Activated CD4-positive, CD25-positive, alpha-beta regulatory T cell treated with anti-CD3 and anti-CD28 coated beads, Interleukin-2, amount 50 U/mL, for 16 hours (primary cell): ENCODE data around the gene LPP.
"Not testable (repeated sequence)": the region's sequence is repeated elsewhere in the genome, so short reads cannot be mapped to it uniquely, and the experiment has no call there.

Source experiments
- DNase-seq: peaks from one replicate; pipeline ENCODE4 v3.0.0-alpha.2; 2020; ENCODE audit warnings: low read depth, low spot score

LPP gene

DNA sequence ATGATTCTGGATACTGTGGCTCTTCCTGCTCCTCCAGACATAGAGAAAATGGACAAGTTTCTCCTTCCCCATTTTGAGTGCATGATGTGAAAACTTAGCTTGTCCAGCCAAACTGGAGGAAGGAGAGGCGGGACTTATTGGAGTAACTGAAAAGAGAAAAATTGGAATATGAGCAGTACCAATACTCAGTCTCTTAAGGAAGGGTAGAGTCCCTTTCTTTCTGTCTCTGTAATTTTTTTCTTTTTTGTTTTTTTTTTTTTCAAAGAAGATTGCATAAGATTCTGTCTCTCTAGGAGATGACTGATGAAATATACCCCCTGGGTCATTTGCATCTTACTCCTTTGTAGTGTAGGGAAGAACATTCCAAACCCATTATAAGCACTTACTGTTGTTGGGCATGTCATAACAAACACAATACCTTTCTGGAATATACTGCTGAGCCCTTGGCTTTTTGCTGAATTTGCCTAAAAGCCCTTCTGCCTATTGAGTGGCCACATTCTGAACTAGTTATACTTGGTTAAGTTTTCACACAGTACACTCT is 519.8 kb downstream of the LPP start:
- DNase-seq = no peak

DNA sequence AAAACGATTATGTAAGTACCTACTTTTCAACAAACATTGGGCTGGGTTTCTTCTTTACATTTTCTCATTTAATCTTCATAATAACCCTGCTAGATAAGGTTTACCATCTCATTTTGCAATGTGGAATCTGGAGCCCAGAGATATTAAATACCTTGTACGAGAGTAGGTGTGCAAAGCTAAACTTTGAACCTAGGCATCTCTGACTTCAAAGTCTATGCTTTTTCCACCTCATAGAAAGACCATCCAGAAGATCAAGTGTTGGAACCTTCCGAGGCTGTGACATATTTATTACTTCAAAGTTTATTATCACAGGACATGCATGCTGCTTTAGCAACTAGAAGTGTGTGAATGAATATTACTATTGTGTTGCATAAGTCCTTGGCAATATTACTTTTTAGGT is 520.6 kb downstream of the LPP start:
- DNase-seq = no peak

GRCh38 chr3:188677344-188677743 is 523.4 kb downstream of the LPP start:
- DNase-seq = no peak

DNA sequence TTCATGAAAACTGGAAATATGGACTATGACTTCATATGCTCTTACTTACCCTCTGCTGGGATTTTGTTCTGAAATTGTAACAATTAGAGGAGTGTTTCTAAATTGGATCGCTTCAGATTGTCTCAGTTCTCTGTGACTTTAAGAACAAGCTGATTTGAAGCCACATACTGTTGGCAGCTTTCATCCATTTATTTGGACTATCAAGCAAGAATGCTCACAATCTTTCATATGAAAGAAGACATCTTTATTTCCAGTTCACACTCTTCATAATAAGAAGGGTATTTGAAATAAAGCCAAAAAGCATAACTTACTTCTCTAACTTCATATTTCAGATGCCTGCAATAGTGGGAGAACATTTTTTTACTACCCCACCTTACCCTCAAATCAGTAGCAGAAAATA is 526.2 kb downstream of the LPP start:
- no peak for DNase-seq

- DNase-seq = no peak
Observed at GRCh38 chr3:188680605-188681004, 526.6 kb downstream of the LPP start.

GRCh38 chr3:188682316-188682715 is 528.4 kb downstream of the LPP start:
- DNase-seq = no peak

- no peak for DNase-seq
Observed at GRCh38 chr3:188683032-188683521, 529.1 kb downstream of the LPP start.

DNA sequence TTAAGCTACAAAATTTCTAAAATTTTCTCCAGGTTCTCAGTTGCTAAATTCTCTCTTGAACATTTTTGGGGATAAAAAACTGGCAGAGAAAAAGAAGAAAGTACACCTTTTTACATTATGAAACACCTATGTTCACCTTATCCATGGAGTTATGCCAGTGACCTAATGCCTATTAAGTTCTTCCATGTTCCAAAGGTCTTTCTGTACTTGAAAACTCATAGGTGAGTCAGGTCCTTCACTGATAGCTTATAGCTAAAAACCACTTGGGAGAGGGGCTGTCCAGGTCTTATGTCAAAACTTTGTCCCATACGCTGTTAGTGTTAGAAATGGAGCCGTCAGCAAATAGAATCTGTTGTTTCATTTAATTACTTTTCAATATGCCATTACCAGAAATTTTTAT is 530.3 kb downstream of the LPP start:
- no peak for DNase-seq

GRCh38 chr3:188685789-188686188 is 531.8 kb downstream of the LPP start:
- no peak for DNase-seq

DNA sequence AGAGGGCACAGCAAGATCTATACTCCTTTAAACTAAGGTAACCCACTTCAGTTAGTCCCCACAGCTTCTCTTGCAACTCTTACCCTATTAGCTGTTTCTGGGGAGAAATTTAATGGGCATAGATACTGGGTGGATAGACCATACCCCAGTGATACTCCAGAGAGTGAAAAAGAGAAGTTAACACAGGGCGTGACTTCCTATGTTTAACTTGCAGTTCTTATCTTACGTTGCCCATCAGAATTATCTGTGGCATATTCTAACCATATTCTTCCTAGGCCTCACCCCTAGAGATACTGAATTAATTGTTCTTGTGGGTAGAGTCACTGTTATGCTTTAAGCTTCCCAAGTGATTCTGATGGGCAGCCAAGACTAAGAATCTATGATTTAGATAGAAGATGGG is 532.4 kb downstream of the LPP start:
- DNase-seq = no peak

GRCh38 chr3:188687389-188687788 is 533.4 kb downstream of the LPP start:
- no peak for DNase-seq

DNA sequence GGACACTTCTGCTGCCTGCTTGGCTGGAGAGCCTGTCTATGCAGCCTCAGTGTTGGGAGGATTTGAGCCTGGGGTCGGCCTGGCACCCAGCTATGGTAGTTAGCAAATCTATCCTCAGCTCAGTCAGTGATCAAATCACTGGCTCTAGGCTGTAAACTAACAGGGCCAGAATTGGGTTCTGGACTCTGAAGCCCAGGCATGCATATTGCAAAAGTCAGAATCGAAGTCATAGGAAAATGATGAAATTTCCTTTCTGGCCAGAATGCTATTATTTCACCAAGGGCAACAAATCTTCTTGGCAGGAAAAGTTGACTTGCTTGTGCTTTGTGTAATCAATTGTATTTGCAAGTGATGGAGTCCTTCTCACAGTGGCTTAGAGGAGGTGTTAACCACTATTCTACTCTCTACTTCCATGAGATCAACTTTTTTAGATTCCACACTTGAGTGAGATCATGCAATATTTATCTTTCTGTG is 535.2 kb downstream of the LPP start:
- no peak for DNase-seq

GRCh38 chr3:188690064-188690463 is 536.1 kb downstream of the LPP start:
- no peak for DNase-seq

DNA sequence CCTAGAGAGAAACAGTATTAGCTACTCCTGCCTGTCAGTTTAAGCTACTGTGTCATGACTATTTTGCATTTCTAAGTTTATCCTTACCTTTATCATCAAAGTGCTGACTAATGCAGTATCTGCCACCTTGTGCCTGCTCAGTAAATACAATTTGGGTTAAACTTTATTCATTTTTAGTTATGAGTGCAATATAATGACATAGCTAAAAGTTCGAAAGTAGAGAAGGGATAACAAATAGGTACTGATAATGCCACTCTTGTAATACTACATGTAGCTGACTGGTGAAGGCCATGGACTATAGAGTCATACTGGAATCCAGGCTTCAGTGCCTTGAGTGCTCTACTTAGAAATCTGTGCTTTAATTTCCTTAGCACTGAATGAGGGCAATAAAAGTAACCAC is 537.0 kb downstream of the LPP start:
- DNase-seq = no peak

GRCh38 chr3:188691665-188692064 is 537.7 kb downstream of the LPP start:
- no peak for DNase-seq

GRCh38 chr3:188692700-188693099 is 538.7 kb downstream of the LPP start:
- no peak for DNase-seq

DNA sequence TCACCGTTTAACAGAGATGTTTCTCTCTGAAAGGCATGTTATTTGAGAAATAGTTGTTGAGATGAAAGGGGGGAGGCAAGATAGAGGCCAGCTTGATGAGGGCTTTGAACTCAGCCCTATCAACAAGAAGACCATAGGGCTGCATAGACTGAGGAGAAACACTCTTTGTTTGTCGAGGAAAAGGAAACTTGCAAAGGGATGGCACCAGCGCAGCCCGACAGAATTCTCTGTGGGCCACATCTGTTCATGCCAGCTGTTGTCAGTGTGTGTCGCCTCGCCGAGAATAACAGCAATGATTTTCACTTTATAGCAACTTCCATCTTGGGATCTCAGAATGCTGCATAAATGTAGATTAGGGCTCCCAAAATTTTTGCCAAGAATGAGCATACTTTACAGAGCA is 539.5 kb downstream of the LPP start:
- DNase-seq = no peak

- no peak for DNase-seq
Observed at GRCh38 chr3:188695241-188695640, 541.3 kb downstream of the LPP start.

- no peak for DNase-seq
Observed at GRCh38 chr3:188697127-188697526, 543.2 kb downstream of the LPP start.

GRCh38 chr3:188698436-188698835 is 544.5 kb downstream of the LPP start:
- DNase-seq = no peak

DNA sequence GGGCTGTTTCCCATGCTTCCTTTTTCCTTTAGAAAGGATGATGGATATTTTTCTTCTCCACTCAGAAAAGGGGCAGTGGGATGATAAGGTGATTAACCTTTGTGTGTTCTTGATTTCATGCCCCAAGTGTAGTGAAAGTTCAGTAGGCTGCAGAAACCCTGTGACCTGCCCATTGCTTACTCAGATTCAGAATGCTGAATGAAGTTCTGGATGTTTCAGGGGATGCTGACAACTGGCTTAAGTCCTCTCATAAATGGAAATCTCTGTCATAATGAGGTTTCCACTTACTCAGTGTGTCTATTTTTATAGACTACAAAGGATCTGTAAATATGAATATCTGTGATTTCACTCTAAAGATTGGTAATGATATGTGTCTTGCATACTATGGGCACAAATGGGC is 546.5 kb downstream of the LPP start:
- DNase-seq = no peak

DNA sequence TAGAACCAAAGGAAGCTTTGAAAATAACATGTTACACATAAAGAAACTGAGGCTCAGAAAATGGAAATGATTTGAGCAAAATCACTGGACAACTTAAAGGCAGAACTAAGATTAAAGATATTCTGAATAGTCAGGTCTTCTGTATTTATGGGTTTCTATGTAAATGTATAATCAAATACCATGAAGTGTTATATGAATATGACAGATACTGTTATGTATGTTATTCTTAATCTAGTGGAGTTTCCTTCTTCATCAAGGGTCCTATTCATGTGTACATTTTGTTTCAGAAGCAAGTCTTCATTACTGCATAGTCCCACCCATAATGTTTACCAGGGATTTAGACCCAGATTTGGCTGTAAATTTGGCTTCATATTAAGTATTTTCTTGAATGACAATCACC is 547.0 kb downstream of the LPP start:
- no peak for DNase-seq

- no peak for DNase-seq
Observed at GRCh38 chr3:188701485-188701969, 547.6 kb downstream of the LPP start.

DNA sequence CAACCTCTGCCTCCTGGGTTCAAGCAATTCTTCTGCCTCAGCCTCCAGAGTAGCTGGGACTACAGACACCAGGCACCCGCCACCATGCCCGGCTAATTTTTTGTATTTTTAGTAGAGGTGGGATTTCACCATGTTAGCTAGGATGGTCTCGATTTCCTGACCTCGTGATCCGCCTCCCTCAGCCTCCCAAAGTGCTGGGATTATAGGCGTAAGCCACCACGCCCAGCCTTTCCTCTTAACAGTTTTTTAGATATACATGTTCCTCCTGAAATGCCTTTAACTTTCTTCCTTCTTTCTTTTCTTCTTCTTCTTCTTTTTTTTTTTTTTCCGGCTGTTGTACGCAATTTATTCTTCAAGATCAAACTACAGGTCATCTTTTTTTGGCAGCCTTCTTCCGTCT is 548.1 kb downstream of the LPP start:
- not testable (repeated sequence) for DNase-seq
